K562 (cell line): Measurements from ENCODE around the gene PLCB1. TPM values are rescaled to one million over a fixed set of nuclear protein-coding genes. Genes with fewer than 3 reads are reported as not detected.

ENCODE experiments used
- ATAC-seq: fragments of 200-7000 bp; cut with Tn5 transposase; 3 replicates; pipeline ENCODE4 v1.9.1; 2020; ENCODE audit warnings: moderate library complexity
- BruUV-seq: library from RNA; stranded (reverse); fragments of 400-500 nt; replicated peaks from 2 replicates; lab custom pipeline; 2021; lab: Mats Ljungman, UMichigan
- CTCF ChIA-PET: fragments of 300-600 bp; formaldehyde crosslinking; extraction: SDS; loops from one replicate; lab custom pipeline; 2021; ENCODE audit warnings: low intra/inter-chr PET ratio; lab: Yijun Ruan, JAX
- POLR2A ChIA-PET: fragments of 300-600, 350-650 bp; sonication (Branson Sonifier 250); formaldehyde crosslinking; extraction: SDS; loops from one replicate; lab custom pipeline; 2021; ENCODE audit warnings: antibody characterized with exemption, inconsistent platforms; lab: Yijun Ruan, JAX
- DNase-seq, 4 experiments: peaks; one replicate each; pipeline versions ENCODE4 v3.0.0 to v3.0.0-alpha.2; 2011 to 2018; ENCODE audit warnings: low spot score in 3 of 4, mixed read lengths in 3 of 4; ENCODE audit errors: extremely low read depth in 1 of 4
- FAIRE-seq: peaks from 2 replicates; lab custom pipeline; 2011; peaks lifted over from hg19 to GRCh38; lab: Jason Lieb, UNC
- H2AFZ ChIP-seq: 2 replicates; pipeline ENCODE4 v1.6.0; 2011; ENCODE audit warnings: low read depth, low read length, control low read depth, inconsistent platforms
- H3K27ac ChIP-seq: fragments of 200-600 bp; 3 replicates; pipeline ENCODE4 v1.8.0; 2011; ENCODE audit warnings: low read depth, mild to moderate bottlenecking, control low read depth, inconsistent platforms, low read length, moderate library complexity, mixed read lengths; ENCODE audit errors: extremely low read depth
- H3K27me3 ChIP-seq, 2 experiments: fragments of 300-600 bp in 1 of 2; 2 replicates in 1 of 2; 3 replicates in 1 of 2; pipeline versions ENCODE4 v1.6.0 to v1.8.0; 2011; ENCODE audit warnings: inconsistent platforms in 2 of 2, low read length in 2 of 2, mild to moderate bottlenecking in 1 of 2, mixed read lengths in 1 of 2, moderate library complexity in 1 of 2; ENCODE audit not compliant: control insufficient read depth in 2 of 2, insufficient read depth in 2 of 2
- H3K36me3 ChIP-seq: fragments of 300-600 bp; 3 replicates; pipeline ENCODE4 v1.8.0; 2011; ENCODE audit warnings: mild to moderate bottlenecking, low read length, inconsistent platforms; ENCODE audit not compliant: control insufficient read depth, insufficient read depth
- H3K4me1 ChIP-seq, 2 experiments: fragments of 200-600 bp in 1 of 2; replicated peaks in 1 of 2; 2 replicates in 1 of 2; 3 replicates in 1 of 2; pipeline versions ENCODE4 v1.5.1 to v1.8.0; 2011; ENCODE audit warnings: inconsistent platforms in 2 of 2, low read length in 2 of 2, mild to moderate bottlenecking in 1 of 2, mixed read lengths in 1 of 2, moderate library complexity in 1 of 2; ENCODE audit not compliant: control insufficient read depth in 2 of 2, insufficient read depth in 2 of 2
- H3K4me2 ChIP-seq: 2 replicates; pipeline ENCODE4 v1.6.1; 2011; ENCODE audit warnings: low read length, control low read depth, inconsistent platforms, mixed read lengths; ENCODE audit not compliant: insufficient read depth
- H3K4me3 ChIP-seq: fragments of 200-600 bp; sonication (generic), shearing (Covaris generic); 2 replicates; pipeline ENCODE4 v1.5.1; 2016; ENCODE audit warnings: control low read depth, inconsistent platforms
- H3K79me2 ChIP-seq: fragments of 200-600 bp; 3 replicates; pipeline ENCODE4 v1.8.0; 2011; ENCODE audit warnings: low read length, inconsistent platforms; ENCODE audit not compliant: control insufficient read depth, insufficient read depth
- H3K9ac ChIP-seq, 2 experiments: 2 replicates each; pipeline versions ENCODE4 v1.6.0 to v1.6.1; 2011; ENCODE audit warnings: low read depth in 2 of 2, low read length in 2 of 2, control low read depth in 1 of 2, inconsistent platforms in 1 of 2, mild to moderate bottlenecking in 1 of 2, mixed read lengths in 1 of 2; ENCODE audit not compliant: insufficient read depth in 1 of 2
- H3K9me1 ChIP-seq: one replicate; pipeline ENCODE4 v1.6.0; 2011; ENCODE audit warnings: inconsistent platforms, mild to moderate bottlenecking, low read length, moderate library complexity; ENCODE audit not compliant: control insufficient read depth, insufficient read depth
- H3K9me3 ChIP-seq: replicated peaks from 2 replicates; pipeline ENCODE4 v1.5.1; 2011; ENCODE audit warnings: low read depth, low read length, inconsistent platforms; ENCODE audit not compliant: control insufficient read depth, insufficient read depth
- H4K20me1 ChIP-seq: replicated peaks from 2 replicates; pipeline ENCODE4 v1.6.1; 2011; ENCODE audit warnings: low read length, inconsistent platforms, mixed read lengths; ENCODE audit not compliant: control insufficient read depth, insufficient read depth
- ASH1L ChIP-seq: fragments of 450-650 bp; IDR thresholded peaks from 2 replicates; pipeline ENCODE4 v1.6.1; 2018; ENCODE audit warnings: borderline replicate concordance, mild to moderate bottlenecking, low read depth; ENCODE audit not compliant: partially characterized antibody
- KDM4B ChIP-seq, 2 experiments: fragments of 450-650 bp in 1 of 2; sonication (generic) in 1 of 2; IDR thresholded peaks; 2 replicates each; pipeline ENCODE4 v1.6.1; 2016 to 2017; ENCODE audit warnings: borderline replicate concordance in 2 of 2, antibody characterized with exemption in 1 of 2, low read depth in 1 of 2, mild to moderate bottlenecking in 1 of 2
- RAD21 ChIP-seq, 2 experiments: fragments of 250-450 bp in 1 of 2; fragments of 450-650 bp in 1 of 2; sonication (Bioruptor Pico) in 1 of 2; formaldehyde crosslinking in 1 of 2; IDR thresholded peaks in 1 of 2; conservative IDR thresholded peaks in 1 of 2; 2 replicates each; pipeline versions ENCODE4 v1.4.0 to v1.8.0; 2020 to 2022; ENCODE audit warnings: mild to moderate bottlenecking in 2 of 2, moderate library complexity in 1 of 2
- SP2 ChIP-seq: IDR thresholded peaks from 2 replicates; pipeline ENCODE4 v1.6.1; 2011; ENCODE audit warnings: mild to moderate bottlenecking, low read depth, low read length, moderate library complexity; ENCODE audit not compliant: poor library complexity, severe bottlenecking; ENCODE audit errors: extremely low read depth
- WGBS: fragments of 100-300 bp; shearing (Covaris generic); methylation state at CpG from one replicate; pipeline ENCODE4 v1.1.6; 2016; ENCODE audit warnings: low coverage, mixed read lengths; ENCODE audit not compliant: insufficient coverage; ENCODE audit errors: missing lambda C conversion rate; 5-methylcytosine and 5-hydroxymethylcytosine counted together
- in situ Hi-C: fragments of 300-500 bp; cut with MboI; formaldehyde crosslinking; loops from 4 replicates; pipeline ENCODE4 v1.15.0; 2018; ENCODE audit warnings: inconsistent platforms, mixed read lengths
- intact Hi-C: fragments of 100-400 bp; cut with micrococcal nuclease; formaldehyde crosslinking; loops from 2 replicates; pipeline ENCODE4 v1.14.2; 2022
- polyA plus RNA-seq, 8 experiments: library from polyadenylated mRNA; depleted of rRNA in 4 of 8; stranded (reverse) in 5 of 8; unstranded in 3 of 8; fragments of >200 nt; fragmentation: Nextera tagmentation in 2 of 8; fragmentation: Illumina TruSeq in 1 of 8; extraction: Ambion mirVana in 2 of 8; extraction: Trizol in 1 of 8; gene quantifications; 2 replicates each; pipeline versions ENCODE4 v1.2.1 to v1.2.3, GENCODE V29; 2011 to 2014; ENCODE audit warnings: inconsistent platforms in 1 of 8, missing spikeins in 1 of 8
- total RNA-seq, 7 experiments: library from RNA; depleted of rRNA in 6 of 7; stranded (reverse); fragments of >200 nt in 6 of 7; fragmentation: Illumina TruSeq in 2 of 7; extraction: Trizol in 2 of 7; gene quantifications; 2 replicates each; pipeline versions ENCODE4 v1.2.1 to v1.2.3, GENCODE V29; 2011 to 2021; ENCODE audit warnings: low replicate concordance in 1 of 7
- TF ChIP-seq, protein P1 (sequence below): sonication (generic); formaldehyde crosslinking; IDR thresholded peaks from 2 replicates; pipeline ENCODE4 v1.8.0; 2022; ENCODE audit warnings: mild to moderate bottlenecking, missing genetic modification reagents
- TF ChIP-seq, protein P2 (sequence below): fragments of 450-650 bp; formaldehyde crosslinking; IDR thresholded peaks from 2 replicates; pipeline ENCODE4 v1.4.0; 2022; ENCODE audit warnings: missing genetic modification characterization
- TF ChIP-seq, protein P3 (sequence below): fragments of 150-350 bp; conservative IDR thresholded peaks from 2 replicates; pipeline ENCODE4 v1.6.1; 2014; ENCODE audit warnings: low read length

The PLCB1 gene
- total and polyA plus RNA-seq, 9 of the 15 experiments (the other 6 are each of a cell fraction or from before 2014, with no cell fraction given), result 0.34 to 3.1 (median 1.3) TPM

DNA sequence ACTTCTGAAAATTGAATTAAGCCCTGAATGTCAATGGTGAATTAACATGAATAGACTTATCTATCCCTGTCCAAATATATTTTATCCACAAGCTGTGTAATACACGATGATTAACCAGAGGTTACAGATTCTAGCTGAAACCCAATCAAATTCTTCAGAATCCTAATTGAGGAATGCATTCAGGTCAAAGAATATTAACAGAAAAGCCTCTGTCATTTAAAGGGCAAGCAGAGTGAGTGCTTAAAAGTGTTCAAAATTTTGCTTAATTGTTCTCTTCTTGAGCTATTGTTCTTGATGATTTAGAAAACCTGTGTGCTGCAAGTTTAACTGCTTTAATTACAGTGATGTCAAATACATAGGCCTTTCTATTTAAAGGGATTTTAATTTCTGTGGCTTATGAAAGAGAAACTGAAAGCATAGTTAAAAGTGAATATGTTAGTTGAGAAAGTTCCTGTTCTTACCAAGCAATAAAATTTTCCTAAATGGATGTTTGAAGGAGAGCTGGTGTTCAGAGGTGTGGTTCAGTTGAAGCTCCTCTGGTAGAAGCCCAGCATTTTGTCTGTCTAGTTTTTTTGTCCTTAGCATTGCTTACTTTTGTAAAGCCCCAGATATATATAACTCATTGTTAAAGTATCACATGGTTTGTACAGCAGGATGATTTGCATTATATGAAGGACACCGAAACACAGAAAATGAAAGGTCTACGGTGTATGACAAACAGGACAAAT is 470.5 kb downstream of the PLCB1 start:
- ATAC-seq, result no peak
- whole genome bisulfite sequencing, result 0% methylated on average over 3 of the region's 3 CpGs
- intact Hi-C loops, result no loop called here
- BruUV-seq, result no TSS peak
- H4K20me1 ChIP-seq, result no peaks in the 10 kb centered on the region
- no peaks in the 10 kb centered on the region for H3K79me2 ChIP-seq
- CTCF ChIA-PET, result no interaction called here
- no peaks in the 10 kb centered on the region for H3K9me3 ChIP-seq
- TF ChIP-seq, protein P1, sequence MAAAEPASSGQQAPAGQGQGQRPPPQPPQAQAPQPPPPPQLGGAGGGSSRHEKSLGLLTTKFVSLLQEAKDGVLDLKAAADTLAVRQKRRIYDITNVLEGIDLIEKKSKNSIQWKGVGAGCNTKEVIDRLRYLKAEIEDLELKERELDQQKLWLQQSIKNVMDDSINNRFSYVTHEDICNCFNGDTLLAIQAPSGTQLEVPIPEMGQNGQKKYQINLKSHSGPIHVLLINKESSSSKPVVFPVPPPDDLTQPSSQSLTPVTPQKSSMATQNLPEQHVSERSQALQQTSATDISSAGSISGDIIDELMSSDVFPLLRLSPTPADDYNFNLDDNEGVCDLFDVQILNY (CRISPR knock-in tag), result no peak
- no peak for TF ChIP-seq KDM4B (IDR thresholded peaks at IDR 0.05; ENCODE audit: borderline replicate concordance in 2 of 2, low read depth in 1 of 2)
- TF ChIP-seq, protein P2, sequence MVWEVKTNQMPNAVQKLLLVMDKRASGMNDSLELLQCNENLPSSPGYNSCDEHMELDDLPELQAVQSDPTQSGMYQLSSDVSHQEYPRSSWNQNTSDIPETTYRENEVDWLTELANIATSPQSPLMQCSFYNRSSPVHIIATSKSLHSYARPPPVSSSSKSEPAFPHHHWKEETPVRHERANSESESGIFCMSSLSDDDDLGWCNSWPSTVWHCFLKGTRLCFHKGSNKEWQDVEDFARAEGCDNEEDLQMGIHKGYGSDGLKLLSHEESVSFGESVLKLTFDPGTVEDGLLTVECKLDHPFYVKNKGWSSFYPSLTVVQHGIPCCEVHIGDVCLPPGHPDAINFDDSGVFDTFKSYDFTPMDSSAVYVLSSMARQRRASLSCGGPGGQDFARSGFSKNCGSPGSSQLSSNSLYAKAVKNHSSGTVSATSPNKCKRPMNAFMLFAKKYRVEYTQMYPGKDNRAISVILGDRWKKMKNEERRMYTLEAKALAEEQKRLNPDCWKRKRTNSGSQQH, result no peak
- no peak for TF ChIP-seq SP2
- no peak for TF ChIP-seq ASH1L
- TF ChIP-seq, protein P3, sequence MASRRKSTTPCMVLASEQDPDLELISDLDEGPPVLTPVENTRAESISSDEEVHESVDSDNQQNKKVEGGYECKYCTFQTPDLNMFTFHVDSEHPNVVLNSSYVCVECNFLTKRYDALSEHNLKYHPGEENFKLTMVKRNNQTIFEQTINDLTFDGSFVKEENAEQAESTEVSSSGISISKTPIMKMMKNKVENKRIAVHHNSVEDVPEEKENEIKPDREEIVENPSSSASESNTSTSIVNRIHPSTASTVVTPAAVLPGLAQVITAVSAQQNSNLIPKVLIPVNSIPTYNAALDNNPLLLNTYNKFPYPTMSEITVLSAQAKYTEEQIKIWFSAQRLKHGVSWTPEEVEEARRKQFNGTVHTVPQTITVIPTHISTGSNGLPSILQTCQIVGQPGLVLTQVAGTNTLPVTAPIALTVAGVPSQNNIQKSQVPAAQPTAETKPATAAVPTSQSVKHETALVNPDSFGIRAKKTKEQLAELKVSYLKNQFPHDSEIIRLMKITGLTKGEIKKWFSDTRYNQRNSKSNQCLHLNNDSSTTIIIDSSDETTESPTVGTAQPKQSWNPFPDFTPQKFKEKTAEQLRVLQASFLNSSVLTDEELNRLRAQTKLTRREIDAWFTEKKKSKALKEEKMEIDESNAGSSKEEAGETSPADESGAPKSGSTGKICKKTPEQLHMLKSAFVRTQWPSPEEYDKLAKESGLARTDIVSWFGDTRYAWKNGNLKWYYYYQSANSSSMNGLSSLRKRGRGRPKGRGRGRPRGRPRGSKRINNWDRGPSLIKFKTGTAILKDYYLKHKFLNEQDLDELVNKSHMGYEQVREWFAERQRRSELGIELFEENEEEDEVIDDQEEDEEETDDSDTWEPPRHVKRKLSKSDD, result no peak
- no peak for TF ChIP-seq RAD21 (CRISPR knock-in tag; conservative IDR thresholded peaks at IDR 0.05 in 1 of 2, IDR thresholded peaks at IDR 0.05 in 1 of 2)
- TF ChIP-seq, all 486 proteins: peak for 0
- Histone ChIP-seq H3K9me1 (no peaks in the 10 kb centered on the region), H3K4me2 (no peak overlapping the region), H3K9ac (no peak overlapping the region), H3K36me3 (no peaks in the 10 kb centered on the region), H3K27me3 (no peaks in the 10 kb centered on the region), H2AFZ (no peak overlapping the region), H3K4me1 (no peaks in the 10 kb centered on the region), H3K4me3 (no peak overlapping the region), H3K27ac (no peak overlapping the region)
- in situ Hi-C loops, result loop anchor here (25.0 kb wide), 1 partner anchor 1810 kb away; no protein-coding TSS in a partner anchor
- FAIRE-seq (no peak), DNase-seq (no peak)
- POLR2A ChIA-PET, result no interaction called here
